Natural killer cell (primary cell): ENCODE results near the gene KRTAP5-1. TPM values are rescaled to one million over a fixed set of nuclear protein-coding genes. Genes with fewer than 3 reads are reported as not detected.

Source experiments
- ATAC-seq, 3 donors: fragments of 150-1000 bp in 2 of 3; fragments of 200-7000 bp in 1 of 3; cut with Tn5 transposase; 1 replicate in 1 of 3; 2 replicates in 2 of 3; pipeline ENCODE4 v1.10.0; 2021; ENCODE audit warnings: mild to moderate bottlenecking in 2 of 3, moderate library complexity in 2 of 3
- DNase-seq, 2 donors: peaks; one replicate each; pipeline versions ENCODE4 v3.0.0 to v3.0.0-alpha.2; 2013 to 2021; ENCODE audit warnings: mixed read lengths in 1 of 2
- H3K27ac ChIP-seq: one replicate; pipeline ENCODE4 v1.5.1; 2013; ENCODE audit warnings: mild to moderate bottlenecking, low read length
- H3K27me3 ChIP-seq: one replicate; pipeline ENCODE4 v1.6.1; 2013; ENCODE audit warnings: low read length; ENCODE audit not compliant: control insufficient read depth, insufficient read depth
- H3K36me3 ChIP-seq: one replicate; pipeline ENCODE4 v1.6.1; 2013; ENCODE audit warnings: low read length; ENCODE audit not compliant: control insufficient read depth, insufficient read depth
- H3K4me1 ChIP-seq: one replicate; pipeline ENCODE4 v1.6.1; 2013; ENCODE audit warnings: low read length; ENCODE audit not compliant: control insufficient read depth, insufficient read depth
- H3K4me3 ChIP-seq: one replicate; pipeline ENCODE4 v1.5.1; 2013; ENCODE audit warnings: low read length
- H3K9me3 ChIP-seq: one replicate; pipeline ENCODE4 v1.6.1; 2013; ENCODE audit warnings: low read length; ENCODE audit not compliant: control insufficient read depth, insufficient read depth
- H3K27ac Mint-ChIP-seq, 2 donors: one replicate each; pipeline ENCODE4 v1.8.0; 2022; ENCODE audit warnings: mild to moderate bottlenecking in 2 of 2, mixed read lengths in 2 of 2, moderate library complexity in 1 of 2
- H3K27me3 Mint-ChIP-seq, 2 donors: one replicate each; pipeline ENCODE4 v1.8.0; 2022; ENCODE audit warnings: low read depth in 2 of 2, mixed read lengths in 2 of 2
- H3K36me3 Mint-ChIP-seq: one replicate; pipeline ENCODE4 v1.8.0; 2022; ENCODE audit warnings: mixed read lengths
- H3K4me1 Mint-ChIP-seq, 2 donors: one replicate each; pipeline ENCODE4 v1.8.0; 2022; ENCODE audit warnings: mixed read lengths in 2 of 2
- H3K4me3 Mint-ChIP-seq: one replicate; pipeline ENCODE4 v1.8.0; 2022; ENCODE audit warnings: mild to moderate bottlenecking, moderate library complexity, mixed read lengths
- H3K9me3 Mint-ChIP-seq, 2 donors: one replicate each; pipeline ENCODE4 v1.8.0; 2022; ENCODE audit warnings: mixed read lengths in 2 of 2
- WGBS: methylation state at CpG from one replicate; pipeline ENCODE4 v1.1.7; 2013; ENCODE audit warnings: missing lambda C conversion rate; ENCODE audit not compliant: insufficient coverage; 5-methylcytosine and 5-hydroxymethylcytosine counted together
- intact Hi-C: fragments of 100-400 bp; cut with micrococcal nuclease; formaldehyde crosslinking; loops from one replicate; pipeline ENCODE4 v1.14.2; 2022
- total RNA-seq, 4 donors: library from RNA; stranded (reverse); fragments of 120-200 nt in 1 of 4; gene quantifications; one replicate each; pipeline versions ENCODE4 v1.2.3 to v1.2.4, GENCODE V29; 2013 to 2022
- TF ChIP-seq, protein P1 (sequence below): fragments of 200-600 bp; IDR thresholded peaks from one replicate; pipeline ENCODE4 v1.8.0; 2022; ENCODE audit warnings: antibody characterized with exemption

Gene KRTAP5-1
- total RNA-seq, 3 donors from 2014 or later (not counting 1 experiment from before 2014, with no cell fraction given): not detected

- no peak for DNase-seq
These were observed 39.7 kb downstream of the KRTAP5-1 start for GRCh38 chr11:1545432-1545831.

GRCh38 chr11:1544536-1544935 lies 40.5 kb downstream of the KRTAP5-1 start:
- Mint-ChIP-seq H3K4me3 (no peak overlapping the region), H3K4me1 (no peaks in the 10 kb centered on the region), H3K27me3 (peaks cover 9 to 23% of the 10 kb centered on the region in 2 donors), H3K27ac (no peak overlapping the region), H3K9me3 (no peaks in the 10 kb centered on the region), H3K36me3 (no peaks in the 10 kb centered on the region)
- intact Hi-C loops: no loop called here
- Histone ChIP-seq H3K9me3 (no peaks in the 10 kb centered on the region), H3K27me3 (peaks cover 17% of the 10 kb centered on the region), H3K36me3 (no peaks in the 10 kb centered on the region), H3K4me1 (peaks cover 17% of the 10 kb centered on the region), H3K27ac (no peak overlapping the region), H3K4me3 (no peak overlapping the region)
- TF ChIP-seq, protein P1, sequence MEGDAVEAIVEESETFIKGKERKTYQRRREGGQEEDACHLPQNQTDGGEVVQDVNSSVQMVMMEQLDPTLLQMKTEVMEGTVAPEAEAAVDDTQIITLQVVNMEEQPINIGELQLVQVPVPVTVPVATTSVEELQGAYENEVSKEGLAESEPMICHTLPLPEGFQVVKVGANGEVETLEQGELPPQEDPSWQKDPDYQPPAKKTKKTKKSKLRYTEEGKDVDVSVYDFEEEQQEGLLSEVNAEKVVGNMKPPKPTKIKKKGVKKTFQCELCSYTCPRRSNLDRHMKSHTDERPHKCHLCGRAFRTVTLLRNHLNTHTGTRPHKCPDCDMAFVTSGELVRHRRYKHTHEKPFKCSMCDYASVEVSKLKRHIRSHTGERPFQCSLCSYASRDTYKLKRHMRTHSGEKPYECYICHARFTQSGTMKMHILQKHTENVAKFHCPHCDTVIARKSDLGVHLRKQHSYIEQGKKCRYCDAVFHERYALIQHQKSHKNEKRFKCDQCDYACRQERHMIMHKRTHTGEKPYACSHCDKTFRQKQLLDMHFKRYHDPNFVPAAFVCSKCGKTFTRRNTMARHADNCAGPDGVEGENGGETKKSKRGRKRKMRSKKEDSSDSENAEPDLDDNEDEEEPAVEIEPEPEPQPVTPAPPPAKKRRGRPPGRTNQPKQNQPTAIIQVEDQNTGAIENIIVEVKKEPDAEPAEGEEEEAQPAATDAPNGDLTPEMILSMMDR: no peak
- WGBS: 81% methylated on average over 6 of the region's 6 CpGs
- ATAC-seq (no peak), DNase-seq (no peak)

More at GRCh38 chr11:1545432-1545831, 39.7 kb downstream of the KRTAP5-1 start:
- Mint-ChIP-seq H3K27me3 (peaks cover 18 to 26% of the 10 kb centered on the region in 2 donors), H3K36me3 (no peaks in the 10 kb centered on the region), H3K4me3 (peak overlapping the region; percentile 4), H3K9me3 (no peaks in the 10 kb centered on the region), H3K27ac (no peak overlapping the region), H3K4me1 (no peaks in the 10 kb centered on the region)
- Histone ChIP-seq H3K36me3 (no peaks in the 10 kb centered on the region), H3K4me1 (peaks cover 17% of the 10 kb centered on the region), H3K4me3 (no peak overlapping the region), H3K27me3 (peaks cover 17% of the 10 kb centered on the region), H3K27ac (no peak overlapping the region), H3K9me3 (no peaks in the 10 kb centered on the region)
- WGBS: 77% methylated on average over 5 of the region's 5 CpGs
- intact Hi-C loops: loop anchor here (5.0 kb wide), 1 partner anchor 82 kb away; the partner anchor contains the start of gene KRTAP5-5
- no peak for ATAC-seq
- TF ChIP-seq, protein P1: no peak

DNA sequence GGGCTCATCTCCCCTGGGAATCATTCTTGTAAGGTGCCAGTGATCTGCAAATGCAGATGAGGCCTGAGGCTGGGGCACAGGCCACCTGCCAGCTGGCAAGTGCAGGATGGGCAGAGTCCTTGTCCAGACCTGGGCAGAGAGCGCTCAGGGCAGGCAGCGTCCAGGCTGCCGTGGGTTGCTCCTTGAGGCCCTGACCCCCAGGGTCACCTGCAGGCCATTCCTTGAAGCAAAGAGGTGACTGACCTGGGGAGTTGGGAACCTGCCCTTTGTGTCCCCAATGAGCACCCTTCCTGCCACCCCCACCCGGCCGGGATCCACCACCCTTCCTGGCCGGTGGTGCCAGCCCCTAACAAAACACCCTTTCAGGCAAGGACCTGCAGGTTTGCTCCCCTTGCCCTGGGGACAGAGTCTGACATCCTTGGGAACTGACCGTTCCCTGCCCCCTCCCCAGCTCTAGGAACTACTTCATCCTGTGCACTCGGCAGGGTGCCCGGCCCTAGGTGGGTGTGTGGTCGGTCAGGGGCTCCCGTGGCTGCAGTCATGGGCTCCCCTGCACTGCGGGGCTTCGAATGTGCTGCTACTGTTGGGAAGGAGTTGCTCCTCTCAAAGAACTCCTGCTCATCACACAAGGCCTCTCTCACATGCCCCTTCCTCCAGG lies 41.3 kb downstream of the KRTAP5-1 start:
- no peak overlapping the region for H3K27ac ChIP-seq
- H3K9me3 ChIP-seq: no peaks in the 10 kb centered on the region
- no peaks in the 10 kb centered on the region for H3K36me3 ChIP-seq
- no peak for ATAC-seq
- no peak for DNase-seq
- 90% methylated on average over 13 of the region's 13 CpGs for WGBS
- peaks cover 17% of the 10 kb centered on the region for H3K4me1 ChIP-seq
- Mint-ChIP-seq H3K27ac (no peak overlapping the region), H3K27me3 (peaks cover 7 to 18% of the 10 kb centered on the region in 2 donors), H3K4me1 (no peaks in the 10 kb centered on the region), H3K9me3 (no peaks in the 10 kb centered on the region), H3K36me3 (no peaks in the 10 kb centered on the region), H3K4me3 (no peak overlapping the region)
- H3K27me3 ChIP-seq: peaks cover 17% of the 10 kb centered on the region
- intact Hi-C loops: no loop called here
- no peak overlapping the region for H3K4me3 ChIP-seq
- TF ChIP-seq, protein P1: no peak

DNA sequence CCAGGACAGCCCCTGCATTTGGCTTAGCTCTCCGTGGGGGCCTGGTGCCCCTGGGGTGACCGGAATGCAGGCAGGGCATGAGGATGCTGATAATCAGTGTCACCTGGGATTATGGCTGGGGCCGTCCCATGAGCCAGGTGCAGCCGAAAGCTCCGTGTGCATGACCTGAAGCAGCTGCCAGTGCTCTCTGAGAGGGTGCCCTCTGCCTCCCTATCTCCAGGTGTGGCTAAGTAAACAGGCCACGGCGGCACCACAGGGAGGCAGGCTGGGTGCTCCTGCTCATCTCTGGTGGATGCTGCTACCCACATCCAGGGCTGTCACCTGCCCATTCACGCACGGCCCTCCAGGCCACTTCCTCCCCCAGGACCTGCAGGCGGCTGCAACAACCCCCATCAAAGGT lies 42.8 kb downstream of the KRTAP5-1 start:
- Histone ChIP-seq H3K36me3 (no peaks in the 10 kb centered on the region), H3K9me3 (no peaks in the 10 kb centered on the region), H3K27me3 (peaks cover 6% of the 10 kb centered on the region), H3K27ac (no peak overlapping the region), H3K4me3 (no peak overlapping the region), H3K4me1 (peaks cover 7% of the 10 kb centered on the region)
- Mint-ChIP-seq H3K4me3 (no peak overlapping the region), H3K27ac (no peak overlapping the region), H3K4me1 (no peaks in the 10 kb centered on the region), H3K36me3 (no peaks in the 10 kb centered on the region), H3K27me3 (peaks cover 11 to 15% of the 10 kb centered on the region in 2 donors), H3K9me3 (no peaks in the 10 kb centered on the region)
- TF ChIP-seq, protein P1: no peak
- WGBS: 66% methylated on average over 10 of the region's 10 CpGs
- no peak for ATAC-seq
- DNase-seq: no peak
- intact Hi-C loops: no loop called here
